T-helper 2 cell treated with Interferon-gamma antibody and Interleukin-4, amounts not matched to agents 100 ng/mL and 5 ng/mL, for 36 hours (primary cell): ENCODE results near the gene HTRA1. TPM values are rescaled to one million over a fixed set of nuclear protein-coding genes. Genes with fewer than 3 reads are reported as not detected.

Experiments used
- intact Hi-C: fragments of 100-400 bp; cut with micrococcal nuclease; formaldehyde crosslinking; loops from one replicate; pipeline ENCODE4 v1.15.1; 2023
- total RNA-seq: library from RNA; stranded (reverse); gene quantifications from 2 replicates; pipeline ENCODE4 v1.2.3, GENCODE V29; 2022

Gene HTRA1
- total RNA-seq, 1 donor from 2014 or later: not detected

DNA sequence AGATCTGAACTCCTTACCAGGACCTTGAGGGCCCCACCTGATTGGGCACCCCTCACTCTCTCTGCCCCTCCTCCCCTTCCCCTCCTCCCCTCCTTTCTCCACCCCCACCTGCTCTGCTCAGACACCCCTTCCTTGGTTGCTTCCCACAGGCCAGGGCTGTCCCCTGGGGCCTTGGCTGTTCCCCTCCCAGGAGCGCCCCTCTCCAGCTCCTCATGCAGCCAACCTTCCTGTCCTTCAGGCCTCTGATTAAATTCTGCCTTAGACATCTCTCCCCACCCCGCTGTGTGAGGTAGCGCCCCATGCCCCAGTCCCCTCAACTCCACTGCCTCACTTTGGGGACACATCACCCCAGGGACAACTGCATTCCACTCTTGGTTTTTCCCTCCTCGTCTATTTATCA, 32.4 kb downstream of the HTRA1 start:
- intact Hi-C loops: no loop called here

GRCh38 chr10:122494173-122494820, 32.9 kb downstream of the HTRA1 start:
- intact Hi-C loops: no loop called here

DNA sequence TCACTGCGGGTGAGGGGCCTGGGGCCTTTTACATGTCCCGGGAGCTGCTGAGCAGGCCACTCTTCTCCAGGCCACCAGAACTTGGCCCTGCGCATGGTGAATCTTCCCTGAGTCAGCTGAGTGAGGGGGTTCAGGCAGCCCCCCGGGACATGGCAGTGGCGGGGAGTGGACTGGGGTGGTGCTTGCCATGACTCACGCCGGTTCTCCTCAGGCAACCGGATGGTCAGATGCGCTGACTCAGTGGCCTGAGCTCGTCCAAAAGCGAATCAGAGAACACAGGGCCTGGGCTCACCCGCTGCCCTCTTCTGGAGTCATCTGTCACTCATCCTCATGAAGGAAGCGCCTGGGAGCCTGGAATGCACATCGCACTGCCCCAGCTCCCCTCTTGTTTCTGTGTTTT, 33.5 kb downstream of the HTRA1 start:
- intact Hi-C loops: no loop called here

DNA sequence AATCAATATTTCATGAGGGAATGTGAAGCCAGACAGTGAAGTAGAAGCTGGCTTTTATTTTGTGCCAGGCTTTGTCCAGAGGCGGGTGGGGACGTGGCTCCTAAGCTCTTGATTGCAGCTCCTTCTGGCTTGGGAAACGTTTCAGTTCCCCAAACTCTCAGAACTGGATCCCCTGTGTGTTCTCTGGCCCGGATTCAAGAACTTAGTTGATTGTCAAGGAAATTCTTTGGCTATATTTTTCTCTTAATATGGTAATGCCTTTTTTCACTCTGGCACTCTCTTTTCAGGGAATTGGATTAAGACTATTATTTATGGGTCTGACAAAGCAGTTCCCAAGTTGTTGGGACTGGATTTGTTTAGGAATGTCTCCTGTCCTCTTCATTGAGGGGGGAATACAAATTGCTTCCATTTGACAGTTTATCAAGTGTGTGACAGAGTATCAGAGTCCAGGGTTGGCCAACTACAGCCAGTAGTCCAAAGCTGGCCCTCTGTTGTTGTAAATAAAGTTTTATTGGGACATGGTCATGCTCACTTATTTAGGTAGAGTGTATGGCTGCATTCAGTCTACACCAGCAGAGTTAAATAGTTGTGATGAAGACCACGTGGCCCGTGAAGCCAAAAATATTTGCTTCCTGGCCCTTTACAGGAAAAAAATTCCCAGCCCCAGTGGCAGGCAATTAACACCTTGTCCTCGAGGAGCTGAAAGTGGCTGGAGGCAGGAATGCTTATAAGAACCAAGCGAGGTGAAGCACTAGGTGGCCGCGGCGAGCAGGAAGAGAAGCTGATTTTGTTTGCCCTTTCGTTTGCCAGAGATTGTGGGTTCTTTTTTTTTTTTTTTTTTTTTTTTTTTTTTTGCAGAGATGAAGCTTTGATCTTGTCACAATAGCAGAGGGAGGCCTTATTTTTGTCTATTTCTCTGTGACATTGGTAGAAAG, 34.3 kb downstream of the HTRA1 start:
- intact Hi-C loops: no loop called here

GRCh38 chr10:122497241-122497640, 35.9 kb downstream of the HTRA1 start:
- intact Hi-C loops: no loop called here

- intact Hi-C loops: no loop called here
These were observed 37.2 kb downstream of the HTRA1 start for GRCh38 chr10:122498521-122498920.

DNA sequence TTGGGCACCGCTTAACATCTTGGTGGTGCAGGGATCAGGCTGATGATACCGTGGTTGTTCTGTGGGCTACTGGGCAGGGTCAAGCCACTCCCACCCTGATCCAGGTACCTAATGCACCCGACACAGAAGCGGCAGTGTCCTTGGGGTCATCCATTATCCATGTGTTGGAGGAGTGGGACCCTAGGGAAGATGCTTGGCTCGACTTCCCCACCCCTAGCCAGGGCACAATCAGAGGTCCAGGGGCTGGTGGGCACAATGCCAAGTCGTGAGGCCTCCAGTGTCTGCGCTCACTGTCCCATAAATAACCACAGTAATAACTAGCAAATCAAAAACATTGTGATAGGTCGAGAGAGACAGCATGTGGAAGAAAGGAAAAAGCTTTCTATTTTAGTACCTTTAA, 37.7 kb downstream of the HTRA1 start:
- intact Hi-C loops: no loop called here

DNA sequence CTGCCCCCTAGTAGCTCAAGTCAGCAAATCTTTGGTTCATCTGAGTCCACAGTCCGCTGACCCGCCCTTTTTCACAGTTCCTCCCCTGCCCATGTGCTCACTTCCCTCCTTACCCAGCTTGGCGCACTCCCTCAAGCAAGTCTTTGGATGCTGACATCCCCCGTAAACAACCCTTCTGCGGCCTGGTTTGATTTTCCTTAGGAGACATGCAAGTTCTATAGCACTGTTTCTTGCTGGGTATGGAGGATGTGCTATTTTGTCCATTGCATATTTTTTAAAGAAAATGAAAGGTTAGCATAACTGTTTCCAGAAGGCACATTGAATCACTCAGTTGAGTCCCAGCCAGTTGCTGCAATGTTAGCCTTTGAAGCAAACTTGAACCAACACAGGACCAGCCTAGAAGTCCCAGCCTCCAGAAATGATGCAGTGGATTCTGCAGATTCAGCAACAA, 38.2 kb downstream of the HTRA1 start:
- intact Hi-C loops: no loop called here

DNA sequence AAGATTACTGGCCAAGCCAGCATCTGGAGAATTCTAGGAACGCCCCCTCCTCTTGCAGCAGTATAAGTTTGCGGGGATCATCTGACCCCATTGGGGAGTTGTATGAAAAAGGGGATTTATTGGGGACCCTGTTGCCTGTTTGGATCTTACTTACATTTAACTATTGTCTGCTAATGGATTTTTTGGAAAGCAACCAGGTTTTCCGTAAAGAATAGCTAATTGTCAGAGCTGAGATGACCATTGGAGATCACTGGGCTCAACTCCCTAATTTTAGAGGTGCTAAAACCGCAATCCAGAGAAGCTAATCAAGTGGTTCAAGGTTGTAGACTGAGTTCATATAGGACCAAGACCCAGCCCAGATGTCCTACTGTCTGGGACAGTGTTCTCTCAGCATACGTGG, 38.8 kb downstream of the HTRA1 start:
- intact Hi-C loops: no loop called here

DNA sequence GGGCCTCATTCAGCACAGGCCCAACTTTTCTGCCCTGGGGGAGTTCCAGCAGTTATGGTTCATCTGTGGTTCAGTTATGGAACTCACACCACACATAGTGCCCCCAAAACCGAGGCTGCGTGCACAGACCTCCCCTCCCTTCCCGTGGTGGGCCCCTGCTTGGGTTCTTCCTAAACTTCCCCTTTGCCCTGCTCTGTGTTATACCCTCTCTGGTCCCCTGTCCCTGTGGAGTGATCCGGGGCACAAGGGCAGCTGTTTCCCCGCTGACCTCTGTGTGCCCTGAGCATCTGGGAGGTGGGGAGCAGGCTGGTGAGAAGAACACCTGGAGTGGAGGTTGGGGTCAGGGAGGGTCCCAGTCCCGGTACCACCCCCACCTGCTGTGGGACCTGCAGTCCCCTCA, 39.4 kb downstream of the HTRA1 start:
- intact Hi-C loops: no loop called here

DNA sequence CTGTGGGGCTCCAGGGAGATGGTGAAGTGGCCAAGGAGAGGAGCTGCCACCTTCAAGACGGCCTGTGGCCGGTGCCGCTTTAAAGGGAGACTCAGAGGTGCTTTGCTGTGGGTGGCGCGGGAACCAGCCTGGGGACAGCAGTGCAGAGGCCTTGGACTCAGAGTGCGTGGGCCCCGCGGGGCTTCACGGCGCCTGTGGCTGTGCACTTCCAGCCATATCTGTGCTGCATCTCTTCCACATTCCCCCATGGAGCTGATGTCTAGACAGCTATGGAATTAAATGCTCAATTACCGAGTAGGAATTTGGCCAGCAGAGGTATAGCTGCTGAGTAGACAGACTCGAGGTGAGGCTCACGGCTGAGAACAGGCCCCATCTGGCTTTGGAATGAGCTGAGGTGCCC, 41.7 kb downstream of the HTRA1 start:
- intact Hi-C loops: no loop called here

- intact Hi-C loops: no loop called here
These were observed 42.7 kb downstream of the HTRA1 start for GRCh38 chr10:122503886-122504609.

DNA sequence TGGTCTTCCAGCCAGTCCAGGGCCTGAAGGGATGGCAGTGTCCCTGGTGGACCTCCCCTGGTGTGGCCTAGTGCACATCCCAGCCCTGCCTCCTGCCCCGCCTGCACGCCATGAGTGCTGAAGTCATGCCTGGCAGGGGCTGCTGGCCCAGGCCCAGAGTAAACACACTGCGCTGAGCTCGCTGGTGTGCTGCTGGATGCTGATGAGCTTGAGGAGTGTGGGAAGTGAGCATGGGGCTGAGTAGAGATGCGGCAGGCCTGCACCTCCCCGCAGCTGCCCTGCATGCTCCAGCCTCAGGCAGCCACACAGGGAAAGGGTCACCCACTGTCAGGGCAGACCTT, 43.2 kb downstream of the HTRA1 start:
- intact Hi-C loops: no loop called here

DNA sequence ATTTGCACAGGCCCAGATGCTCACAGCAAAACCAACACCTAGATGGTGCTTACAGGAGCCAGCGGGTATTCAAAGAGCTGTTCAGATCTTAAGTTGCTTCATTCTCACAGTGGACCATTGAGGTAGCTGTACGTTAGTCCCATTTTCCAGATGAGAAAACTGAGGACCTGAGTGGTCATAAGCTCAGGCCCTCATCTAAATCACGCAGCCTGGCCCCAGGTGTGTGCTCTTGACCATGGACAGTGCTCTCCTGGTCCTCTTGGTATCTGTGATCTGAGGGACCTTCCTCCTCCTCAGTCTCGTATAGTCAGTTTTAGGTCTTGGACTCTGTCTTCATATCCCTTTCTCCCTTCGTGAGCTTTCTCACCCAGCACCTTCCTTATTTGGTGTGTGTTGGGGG, 43.7 kb downstream of the HTRA1 start:
- intact Hi-C loops: no loop called here

GRCh38 chr10:122505885-122506645, 44.7 kb downstream of the HTRA1 start:
- intact Hi-C loops: no loop called here

DNA sequence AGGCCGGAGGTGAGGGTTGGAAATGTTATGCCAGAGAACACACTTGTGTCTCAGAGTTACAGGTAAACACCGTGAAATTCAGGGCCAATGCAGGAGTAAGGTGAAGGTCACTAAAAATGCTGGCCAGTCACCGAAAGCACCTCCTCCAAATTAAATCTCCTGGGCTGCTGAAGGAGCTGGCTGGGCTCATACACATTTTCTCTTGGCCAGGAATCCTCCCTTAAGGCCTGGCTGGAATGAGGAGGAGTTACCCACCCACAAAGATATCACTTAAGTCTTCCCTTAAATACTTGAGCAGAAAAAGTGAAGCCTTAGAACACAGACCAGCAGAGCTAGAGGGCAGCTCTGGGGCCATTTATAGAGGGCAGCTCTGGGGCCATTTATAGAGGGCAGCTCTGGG, 46.3 kb downstream of the HTRA1 start:
- intact Hi-C loops: no loop called here

GRCh38 chr10:122508021-122508420, 46.7 kb downstream of the HTRA1 start:
- intact Hi-C loops: no loop called here

- intact Hi-C loops: no loop called here
These were observed 48.0 kb downstream of the HTRA1 start for GRCh38 chr10:122509323-122509722.

GRCh38 chr10:122510326-122510725, 49.0 kb downstream of the HTRA1 start:
- intact Hi-C loops: loop anchor here (1.0 kb wide), 1 partner anchor 55 kb away; no protein-coding TSS in a partner anchor

DNA sequence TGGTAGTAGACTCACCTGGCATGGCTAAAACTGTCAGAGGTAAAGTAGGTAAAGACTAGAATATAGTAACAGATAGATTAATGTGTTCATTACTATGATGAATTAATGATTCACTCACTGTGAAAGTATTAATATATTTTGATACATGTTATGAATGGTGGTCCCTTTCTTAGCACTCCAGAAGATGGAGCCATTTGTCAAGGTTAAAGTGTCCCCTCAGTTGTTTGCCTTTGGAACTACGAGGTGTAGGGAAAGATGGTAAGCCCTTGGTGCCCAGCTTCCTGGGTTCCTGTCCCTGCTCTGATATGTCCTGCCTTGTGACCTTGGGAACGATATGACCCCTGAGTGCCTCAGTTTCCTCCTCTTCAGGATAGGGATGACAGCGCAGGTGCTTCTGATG, 49.4 kb downstream of the HTRA1 start:
- intact Hi-C loops: loop anchor here (1.0 kb wide), 1 partner anchor 55 kb away; no protein-coding TSS in a partner anchor

GRCh38 chr10:122513053-122513452, 51.7 kb downstream of the HTRA1 start:
- intact Hi-C loops: no loop called here
